Ovary (tissue), 3 donors: Measurements from ENCODE around the gene PARVA.

Source experiments
- CTCF ChIP-seq, 3 donors: fragments of 450-650 bp in 2 of 3; fragments of 200-600 bp in 1 of 3; IDR thresholded peaks; one replicate each; pipeline versions ENCODE4 v1.5.1 to v1.8.0; 2016 to 2022; ENCODE audit warnings: antibody characterized with exemption in 3 of 3, mild to moderate bottlenecking in 1 of 3
- EP300 ChIP-seq: sonication (generic); formaldehyde crosslinking; IDR thresholded peaks from one replicate; pipeline ENCODE4 v1.6.1; 2017; ENCODE audit warnings: antibody characterized with exemption
- donor health status: DM: no; HTN: no; CAD: no.

- no peak for TF ChIP-seq CTCF (IDR thresholded peaks at IDR 0.05)
- no peak for TF ChIP-seq EP300
Observed at GRCh38 chr11:12417691-12418611, 40.6 kb downstream of the PARVA start.
